Measurements from ENCODE around the gene SHLD1.
"Not testable (repeated sequence)": the region's sequence is repeated elsewhere in the genome, so short reads cannot be mapped to it uniquely, and the experiment has no call there.

SHLD1 gene

GRCh38 chr20:5749952-5750779 lies at the start of gene SHLD1:
SHLD1 (plus strand) TSS chr20:5750401; CDS start chr20:5772866, 22,465 bp downstream.
- no peak for DNase-seq

- not testable (repeated sequence) for DNase-seq
Observed at GRCh38 chr20:5702339-5702738, 47.9 kb upstream of the SHLD1 start.

GRCh38 chr20:5703681-5704101 lies 46.5 kb upstream of the SHLD1 start:
- DNase-seq, result no peak

GRCh38 chr20:5705827-5706226 lies 44.4 kb upstream of the SHLD1 start:
- DNase-seq, result no peak

- DNase-seq, result no peak
Observed at GRCh38 chr20:5706797-5707196, 43.4 kb upstream of the SHLD1 start.

- no peak for DNase-seq
Observed at GRCh38 chr20:5710551-5710950, 39.6 kb upstream of the SHLD1 start.

GRCh38 chr20:5714261-5715041 lies 35.8 kb upstream of the SHLD1 start:
- no peak for DNase-seq

GRCh38 chr20:5715071-5715841 lies 34.9 kb upstream of the SHLD1 start:
- DNase-seq, result no peak

- no peak for DNase-seq
Observed at GRCh38 chr20:5716953-5717352, 33.2 kb upstream of the SHLD1 start.

GRCh38 chr20:5718896-5719595 lies 31.2 kb upstream of the SHLD1 start:
- DNase-seq, result no peak

GRCh38 chr20:5719861-5720403 lies 30.3 kb upstream of the SHLD1 start:
- DNase-seq, result no peak

GRCh38 chr20:5720696-5721095 lies 29.5 kb upstream of the SHLD1 start:
- DNase-seq, result no peak

- DNase-seq, result not testable (repeated sequence)
Observed at GRCh38 chr20:5721356-5721755, 28.8 kb upstream of the SHLD1 start.

- DNase-seq, result no peak
Observed at GRCh38 chr20:5722927-5723326, 27.3 kb upstream of the SHLD1 start.

- not testable (repeated sequence) for DNase-seq
Observed at GRCh38 chr20:5725183-5725463, 25.1 kb upstream of the SHLD1 start.

- DNase-seq, result no peak
Observed at GRCh38 chr20:5727018-5727515, 23.1 kb upstream of the SHLD1 start.

GRCh38 chr20:5729348-5729747 lies 20.9 kb upstream of the SHLD1 start:
- no peak for DNase-seq

GRCh38 chr20:5730131-5730530 lies 20.1 kb upstream of the SHLD1 start:
- DNase-seq, result no peak

GRCh38 chr20:5731753-5732366 lies 18.3 kb upstream of the SHLD1 start:
- DNase-seq, result no peak

- DNase-seq, result no peak
Observed at GRCh38 chr20:5734602-5735001, 15.6 kb upstream of the SHLD1 start.

- DNase-seq, result no peak
Observed at GRCh38 chr20:5735845-5736510, 14.2 kb upstream of the SHLD1 start.

Data from cortex of kidney (tissue), 1 donor.